GOT3 (cell line): ENCODE data around the gene KIF1A.
A peak's percentile ranks its signal among the peaks of the same experiment; 100 is the strongest.
"Not testable (repeated sequence)": the region's sequence is repeated elsewhere in the genome, so short reads cannot be mapped to it uniquely, and the experiment has no call there.

Source experiments
- DNase-seq: peaks from one replicate; lab custom pipeline; 2025; ENCODE audit warnings: mixed read lengths; lab: John Stamatoyannopoulos, UW

The KIF1A gene

GRCh38 chr2:240846873-240847595 lies 27.0 kb upstream of the KIF1A start:
- DNase-seq = no peak

GRCh38 chr2:240846309-240846708 lies 26.3 kb upstream of the KIF1A start:
- DNase-seq = not testable (repeated sequence)

GRCh38 chr2:240840435-240841060 lies 20.5 kb upstream of the KIF1A start:
- DNase-seq = no peak

- DNase-seq = no peak
Measured at GRCh38 chr2:240839152-240840143, 19.4 kb upstream of the KIF1A start.

GRCh38 chr2:240837621-240838020 lies 17.6 kb upstream of the KIF1A start:
- no peak for DNase-seq

- no peak for DNase-seq
Measured at GRCh38 chr2:240836781-240837467, 16.9 kb upstream of the KIF1A start.

GRCh38 chr2:240835528-240835927 lies 15.5 kb upstream of the KIF1A start:
- no peak for DNase-seq

- no peak for DNase-seq
Measured at GRCh38 chr2:240834377-240834975, 14.5 kb upstream of the KIF1A start.

- no peak for DNase-seq
Measured at GRCh38 chr2:240833724-240834285, 13.8 kb upstream of the KIF1A start.

GRCh38 chr2:240832921-240833494 lies 13.0 kb upstream of the KIF1A start:
- no peak for DNase-seq

- DNase-seq = peak; percentile 59
Measured at GRCh38 chr2:240832205-240832727, 12.2 kb upstream of the KIF1A start.

- no peak for DNase-seq
Measured at GRCh38 chr2:240831594-240832204, 11.7 kb upstream of the KIF1A start.

GRCh38 chr2:240825476-240825875 lies 5.5 kb upstream of the KIF1A start:
- DNase-seq = no peak

GRCh38 chr2:240823449-240824336 lies 3.7 kb upstream of the KIF1A start:
- DNase-seq = no peak

- DNase-seq = no peak
Measured at GRCh38 chr2:240822280-240822847, 2.3 kb upstream of the KIF1A start.

GRCh38 chr2:240821429-240821778 lies 1.4 kb upstream of the KIF1A start:
- no peak for DNase-seq

- no peak for DNase-seq
Measured at GRCh38 chr2:240820607-240821428, 799 bp upstream of the KIF1A start.
